Esophagus squamous epithelium (tissue), 5 donors: ENCODE results near the gene SLC23A3. TPM values are rescaled to one million over a fixed set of nuclear protein-coding genes. Genes with fewer than 3 reads are reported as not detected.

ENCODE experiments used
- DNase-seq: peaks from one replicate; lab custom pipeline; 2025; lab: John Stamatoyannopoulos, UW
- H3K27ac ChIP-seq, 4 donors: fragments of 200-600 bp; sonication (generic); one replicate each; pipeline ENCODE4 v1.5.1; 2016 to 2019; ENCODE audit warnings: mild to moderate bottlenecking in 1 of 4
- H3K27me3 ChIP-seq, 4 donors: fragments of 200-600 bp; sonication (generic); 1 replicate in 3 of 4; 2 replicates in 1 of 4; pipeline versions ENCODE4 v1.5.1 to v1.6.0; 2017 to 2021; ENCODE audit warnings: antibody characterized with exemption in 1 of 4
- H3K36me3 ChIP-seq, 3 donors: fragments of 200-600 bp; sonication (generic); one replicate each; pipeline ENCODE4 v1.5.1; 2016 to 2019
- H3K4me1 ChIP-seq, 3 donors: fragments of 200-600 bp; sonication (generic); one replicate each; pipeline ENCODE4 v1.5.1; 2017 to 2019
- H3K4me3 ChIP-seq, 4 donors: fragments of 200-600 bp; sonication (generic); 1 replicate in 3 of 4; 2 replicates in 1 of 4; pipeline ENCODE4 v1.5.1; 2016 to 2019; ENCODE audit warnings: mild to moderate bottlenecking in 2 of 4, moderate library complexity in 1 of 4
- H3K9me3 ChIP-seq, 3 donors: fragments of 200-600 bp; sonication (generic); one replicate each; pipeline ENCODE4 v1.5.1; 2016 to 2019
- CTCF ChIP-seq, 6 experiments: fragments of 450-650 bp in 4 of 6; fragments of 200-600 bp in 2 of 6; sonication (generic) in 2 of 6; IDR thresholded peaks; one replicate each; pipeline ENCODE4 v1.5.1; 2016 to 2019; ENCODE audit warnings: antibody characterized with exemption in 6 of 6, mild to moderate bottlenecking in 4 of 6, moderate library complexity in 4 of 6
- POLR2A ChIP-seq, 4 donors: fragments of 450-650 bp; IDR thresholded peaks; one replicate each; pipeline ENCODE4 v1.6.1; 2017; ENCODE audit warnings: antibody characterized with exemption in 4 of 4, mild to moderate bottlenecking in 4 of 4, moderate library complexity in 3 of 4
- WGBS, 2 donors: methylation state at CpG; one replicate each; pipeline ENCODE4 v1.1.5; 2018; 5-methylcytosine and 5-hydroxymethylcytosine counted together
- intact Hi-C: fragments of 100-400 bp; cut with DNase I; formaldehyde crosslinking; loops from one replicate; pipeline ENCODE4 v1.15.0; 2022
- total RNA-seq, 4 donors: library from RNA; depleted of rRNA; stranded (reverse); fragments of >200 nt; gene quantifications; one replicate each; pipeline ENCODE4 v1.1.0, GENCODE V29; 2016
- donor health status: DM: yes; HTN: yes; CAD: no.

The SLC23A3 gene
- total RNA-seq: 1 to 10 TPM in 2 of 4 donors, under 1 TPM in 2; 0.82 to 1.7 (median 1.3) TPM

- intact Hi-C loops: loop anchor here (10.0 kb wide), 1 partner anchor 45 kb away; the partner anchor contains the start of gene ABCB6
Observed at GRCh38 chr2:219169930-219170654, at the start of gene SLC23A3. TSS of gene SLC23A3 (minus strand) at chr2:219170029. CDS start at chr2:219169984, 45 bp downstream.

GRCh38 chr2:219218732-219219701, 49.2 kb upstream of the SLC23A3 start, which contains the start of gene ABCB6:
TSS of gene ABCB6 (minus strand) at chr2:219218958. CDS start at chr2:219218673, 285 bp downstream.
- 6 to 34% methylated on average over 19 to 20 of the region's 71 CpGs for WGBS, 2 donors
- TF ChIP-seq POLR2A (IDR thresholded peaks at IDR 0.05) (peak in 2 of 4 donors; percentile 20 to 74), CTCF (IDR thresholded peaks at IDR 0.05) (no peak)
- H3K4me1 ChIP-seq: peaks cover 21 to 46% (median 29%) of the 10 kb centered on the region in 3 donors
- intact Hi-C loops: loop anchor here (10.0 kb wide), 1 partner anchor 54 kb away; the partner anchor contains the start of gene NHEJ1
- no peaks in the 10 kb centered on the region for H3K27me3 ChIP-seq
- DNase-seq: peak; percentile 71
- peaks cover 41 to 75% (median 44%) of the 10 kb centered on the region in 3 donors for H3K36me3 ChIP-seq
- H3K27ac ChIP-seq: peak within 1 kb of the TSS; percentile 88 to 98 (median 95)
- no peaks in the 10 kb centered on the region for H3K9me3 ChIP-seq
- H3K4me3 ChIP-seq: peak within 1 kb of the TSS; percentile 47 to 77 (median 65)

More at GRCh38 chr2:219169930-219170654, at the start of gene SLC23A3:
- Histone ChIP-seq H3K4me3 (no peak within 1 kb of the TSS), H3K36me3 (peaks cover 6 to 38% (median 26%) of the 10 kb centered on the region in 3 donors), H3K27me3 (no peaks in the 10 kb centered on the region), H3K4me1 (peaks cover 0 to 32% (median 18%) of the 10 kb centered on the region in 3 donors), H3K9me3 (no peaks in the 10 kb centered on the region), H3K27ac (peak within 1 kb of the TSS in 2 of 4 donors; percentile 23 to 71)
- DNase-seq: no peak
- WGBS, 2 donors: 75 to 87% methylated on average over 9 to 10 of the region's 10 CpGs
- TF ChIP-seq POLR2A (IDR thresholded peaks at IDR 0.05) (no peak), CTCF (IDR thresholded peaks at IDR 0.05) (no peak)

GRCh38 chr2:219218217-219218731, 48.4 kb upstream of the SLC23A3 start:
- Histone ChIP-seq H3K27ac (peak overlapping the region; percentile 88 to 98 (median 95)), H3K9me3 (no peaks in the 10 kb centered on the region), H3K4me3 (peak overlapping the region; percentile 47 to 77 (median 65)), H3K36me3 (peaks cover 39 to 75% (median 40%) of the 10 kb centered on the region in 3 donors), H3K27me3 (no peaks in the 10 kb centered on the region), H3K4me1 (peaks cover 21 to 46% (median 29%) of the 10 kb centered on the region in 3 donors)
- 0% methylated on average over 1 to 2 of the region's 37 CpGs for WGBS, 2 donors
- TF ChIP-seq CTCF (IDR thresholded peaks at IDR 0.05) (peak in 1 of 6 experiments; percentile 14), POLR2A (IDR thresholded peaks at IDR 0.05) (no peak)
- no peak for DNase-seq
- intact Hi-C loops: loop anchor here (10.0 kb wide), 1 partner anchor 53 kb away; the partner anchor contains the start of gene NHEJ1

GRCh38 chr2:219216535-219216915, 46.7 kb upstream of the SLC23A3 start:
- Histone ChIP-seq H3K4me3 (no peak overlapping the region), H3K9me3 (no peaks in the 10 kb centered on the region), H3K36me3 (peaks cover 25 to 73% (median 41%) of the 10 kb centered on the region in 3 donors), H3K27me3 (no peaks in the 10 kb centered on the region), H3K27ac (peak overlapping the region in 3 of 4 donors; percentile 88 to 98 (median 93)), H3K4me1 (peaks cover 21 to 46% (median 29%) of the 10 kb centered on the region in 3 donors)
- intact Hi-C loops: loop anchor here (10.0 kb wide), 1 partner anchor 52 kb away; the partner anchor contains the start of gene NHEJ1
- WGBS, 2 donors: 84 to 92% methylated on average over 2 to 6 of the region's 6 CpGs
- no peak for TF ChIP-seq POLR2A (IDR thresholded peaks at IDR 0.05)
- TF ChIP-seq CTCF (IDR thresholded peaks at IDR 0.05): no peak
- DNase-seq: no peak
